Measurements from ENCODE around the gene PDHB. TPM values are rescaled to one million over a fixed set of nuclear protein-coding genes. Genes with fewer than 3 reads are reported as not detected.

PDHB gene
- total and polyA plus RNA-seq, 4 experiments from 2014 or later, result 55.0 to 148 (median 80.6) TPM

DNA sequence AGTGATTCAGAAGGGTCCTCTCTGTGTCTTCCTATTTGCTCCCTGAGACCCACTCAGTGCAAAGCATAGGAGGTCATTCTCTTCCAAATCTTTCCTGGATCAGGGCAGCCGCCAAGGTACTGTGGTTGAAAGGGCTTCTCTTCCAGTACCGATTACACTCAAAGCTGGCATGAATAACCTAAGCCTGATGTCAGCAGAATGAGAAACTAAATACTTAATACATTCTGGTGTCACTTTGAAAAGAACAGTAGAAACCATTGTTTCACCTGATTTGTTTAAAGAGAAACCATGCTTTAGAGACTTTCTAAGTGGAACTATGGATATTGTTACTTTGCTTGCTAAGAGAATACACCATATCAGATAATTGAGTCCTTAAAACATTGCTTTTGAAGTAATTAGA is 50.2 kb downstream of the PDHB start:
- ChIA-PET POLR2A (ENCODE audit: partially characterized antibody) (no interaction called here), CTCF (ENCODE audit: partially characterized antibody) (interaction anchor here (1.1 kb wide), 1 partner anchor 76 kb away, joined by 3 read pairs; no protein-coding TSS in a partner anchor)
- Mint-ChIP-seq H3K27me3 (no peaks in the 10 kb centered on the region), H3K9me3 (no peaks in the 10 kb centered on the region), H3K27ac (no peak overlapping the region), H3K4me3 (no peak overlapping the region), H3K4me1 (peaks cover 0 to 7% (median 1%) of the 10 kb centered on the region in 4 donors), H3K36me3 (peaks cover 18 to 30% of the 10 kb centered on the region in 2 donors)
- H3K27me3 ChIP-seq (ENCODE audit: insufficient read depth, low read length), result no peaks in the 10 kb centered on the region
- intact Hi-C loops (cut with micrococcal nuclease), result no loop called here
- no peak for DNase-seq
- no peaks in the 10 kb centered on the region for H3K9me3 ChIP-seq (ENCODE audit: control insufficient read depth in 1 of 2, low read length in 2 of 2)
- no peak overlapping the region for H3K27ac ChIP-seq (ENCODE audit: low read depth, low read length)
- H3K4me1 ChIP-seq (ENCODE audit: insufficient read depth, low read length), result no peaks in the 10 kb centered on the region
- no peaks in the 10 kb centered on the region for H3K36me3 ChIP-seq (ENCODE audit: insufficient read depth, low read length)
- no peak overlapping the region for H3K4me3 ChIP-seq (ENCODE audit: low read length in 2 of 2)

DNA sequence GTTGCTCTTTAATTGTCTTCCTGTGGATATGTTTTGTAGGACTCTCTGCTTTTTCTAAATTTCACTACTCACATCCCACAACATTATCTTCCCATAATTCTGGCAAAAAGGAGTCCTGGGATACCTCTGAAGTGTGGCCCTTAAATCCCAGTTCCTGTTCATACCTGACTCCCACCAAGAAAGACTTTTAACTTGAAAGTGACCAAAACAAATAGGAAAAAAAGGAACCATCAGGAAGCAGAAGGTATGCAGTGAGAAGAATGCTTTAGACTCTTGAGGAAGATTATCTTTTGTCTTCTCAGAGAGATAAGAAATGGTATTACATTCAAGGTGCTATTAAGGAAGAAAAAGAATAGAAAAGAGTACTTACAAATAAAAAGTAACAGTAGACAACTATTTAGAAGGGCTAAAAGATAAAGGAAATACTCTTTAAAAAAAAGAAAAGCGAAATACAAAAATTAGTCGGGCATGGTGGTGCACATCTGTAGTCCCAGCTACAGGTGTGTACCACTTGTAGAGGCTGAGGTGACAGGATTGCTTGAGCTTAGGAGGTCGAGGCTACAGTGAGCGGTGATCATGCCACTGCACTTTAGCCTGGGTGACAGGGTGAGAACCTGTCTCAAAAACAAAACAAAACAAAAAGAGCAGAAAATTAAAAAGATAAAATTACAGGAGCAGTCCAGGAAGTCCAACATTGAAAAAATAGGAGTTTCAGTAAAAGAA is 54.1 kb downstream of the PDHB start:
- Histone ChIP-seq H3K4me3 (ENCODE audit: low read length in 2 of 2) (no peak overlapping the region), H3K9me3 (ENCODE audit: control insufficient read depth in 1 of 2, low read length in 2 of 2) (no peaks in the 10 kb centered on the region), H3K27me3 (ENCODE audit: insufficient read depth, low read length) (no peaks in the 10 kb centered on the region), H3K36me3 (ENCODE audit: insufficient read depth, low read length) (no peaks in the 10 kb centered on the region), H3K4me1 (ENCODE audit: insufficient read depth, low read length) (no peaks in the 10 kb centered on the region), H3K27ac (ENCODE audit: low read depth, low read length) (no peak overlapping the region)
- peaks cover 6 to 14% of the 10 kb centered on the region in 2 donors for H3K36me3 Mint-ChIP-seq
- no peaks in the 10 kb centered on the region for H3K27me3 Mint-ChIP-seq
- POLR2A ChIA-PET (ENCODE audit: partially characterized antibody), result no interaction called here
- H3K9me3 Mint-ChIP-seq, result no peaks in the 10 kb centered on the region
- peak overlapping the region in 1 of 7 donors; percentile 43 for H3K27ac Mint-ChIP-seq
- DNase-seq, result no peak
- CTCF ChIA-PET (ENCODE audit: partially characterized antibody), result interaction anchor here (1.0 kb wide), 1 partner anchor 22 kb away, joined by 4 read pairs; no protein-coding TSS in a partner anchor
- H3K4me3 Mint-ChIP-seq, result no peak overlapping the region
- H3K4me1 Mint-ChIP-seq, result peaks cover 0 to 4% (median 0%) of the 10 kb centered on the region in 4 donors
- intact Hi-C loops (cut with micrococcal nuclease), result no loop called here

DNA sequence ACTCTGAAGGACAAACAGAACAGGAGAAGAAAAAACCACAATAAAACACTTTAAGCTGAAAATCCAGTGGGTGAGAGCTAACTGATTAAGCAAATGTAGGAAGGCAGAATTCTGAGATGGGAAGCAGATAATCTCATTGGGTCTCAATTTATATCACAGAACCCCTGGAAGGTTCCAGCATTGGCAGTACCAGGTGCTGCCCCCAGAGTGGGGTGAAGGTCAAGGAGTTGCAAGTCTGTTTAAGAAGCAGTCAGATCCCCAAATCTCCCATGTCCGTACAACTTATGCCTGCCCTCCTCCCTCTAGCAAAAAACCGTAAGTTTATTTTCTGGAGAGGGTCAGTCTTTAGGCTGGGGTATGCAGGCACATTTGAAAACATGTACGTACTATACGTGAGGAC is 55.9 kb downstream of the PDHB start:
- intact Hi-C loops (cut with micrococcal nuclease), result no loop called here
- H3K4me1 ChIP-seq (ENCODE audit: insufficient read depth, low read length), result no peaks in the 10 kb centered on the region
- H3K36me3 ChIP-seq (ENCODE audit: insufficient read depth, low read length), result no peaks in the 10 kb centered on the region
- H3K9me3 ChIP-seq (ENCODE audit: control insufficient read depth in 1 of 2, low read length in 2 of 2), result no peaks in the 10 kb centered on the region
- Mint-ChIP-seq H3K4me3 (no peak overlapping the region), H3K27ac (peak overlapping the region in 1 of 7 donors; percentile 86), H3K4me1 (peaks cover 0 to 4% (median 0%) of the 10 kb centered on the region in 4 donors), H3K9me3 (no peaks in the 10 kb centered on the region), H3K36me3 (peaks cover 10 to 12% of the 10 kb centered on the region in 2 donors), H3K27me3 (no peaks in the 10 kb centered on the region)
- CTCF ChIA-PET (ENCODE audit: partially characterized antibody), result no interaction called here
- DNase-seq, result no peak
- H3K27ac ChIP-seq (ENCODE audit: low read depth, low read length), result no peak overlapping the region
- no peaks in the 10 kb centered on the region for H3K27me3 ChIP-seq (ENCODE audit: insufficient read depth, low read length)
- no peak overlapping the region for H3K4me3 ChIP-seq (ENCODE audit: low read length in 2 of 2)
- POLR2A ChIA-PET (ENCODE audit: partially characterized antibody), result no interaction called here

Other genes with a start within 250 kb of the PDHB start
- not detected for gene DNASE1L3, start 222.9 kb downstream of the PDHB start, total RNA-seq
- gene DNASE1L3, start 222.9 kb downstream of the PDHB start, polyA plus RNA-seq, result not detected
- 1 to 10 TPM; 5.1 to 7.2 TPM for gene ABHD6, start 196.0 kb downstream of the PDHB start, total RNA-seq
- 1 to 10 TPM; 4.7 to 8.2 TPM for gene ABHD6, start 196.0 kb downstream of the PDHB start, polyA plus RNA-seq
- gene RPP14, start 127.6 kb downstream of the PDHB start, total RNA-seq, result 10 to 100 TPM; 15.1 to 15.4 TPM
- 1 to 10 TPM; 6.1 to 6.3 TPM for gene RPP14, start 127.6 kb downstream of the PDHB start, polyA plus RNA-seq
- 10 to 100 TPM in 1 of 2 experiments, 1 to 10 TPM in 1; 9.2 to 10.5 TPM for gene HTD2, start 127.3 kb downstream of the PDHB start, total RNA-seq
- gene HTD2, start 127.3 kb downstream of the PDHB start, polyA plus RNA-seq, result 10 to 100 TPM; 25.1 to 28.8 TPM
- 10 to 100 TPM; 20.0 to 20.2 TPM for gene PXK, start 100.9 kb downstream of the PDHB start, total RNA-seq
- 10 to 100 TPM; 23.5 to 28.7 TPM for gene PXK, start 100.9 kb downstream of the PDHB start, polyA plus RNA-seq
- gene KCTD6, start 58.3 kb upstream of the PDHB start, total RNA-seq, result 10 to 100 TPM in 1 of 2 experiments, 1 to 10 TPM in 1; 8.9 to 11.6 TPM
- gene KCTD6, start 58.3 kb upstream of the PDHB start, polyA plus RNA-seq, result 10 to 100 TPM in 1 of 2 donors, 1 to 10 TPM in 1; 6.8 to 15.3 TPM
- gene ACOX2, start 103.4 kb upstream of the PDHB start, total RNA-seq, result not detected
- gene ACOX2, start 103.4 kb upstream of the PDHB start, polyA plus RNA-seq, result not detected
- gene FAM107A, start 143.6 kb upstream of the PDHB start, total RNA-seq, result not detected
- not detected for gene FAM107A, start 143.6 kb upstream of the PDHB start, polyA plus RNA-seq
- not detected for gene FAM3D, start 232.9 kb upstream of the PDHB start, total RNA-seq
- not detected for gene FAM3D, start 232.9 kb upstream of the PDHB start, polyA plus RNA-seq